Upper lobe of right lung (tissue), 1 donor: ENCODE results near the gene NHEJ1. TPM values are rescaled to one million over a fixed set of nuclear protein-coding genes. Genes with fewer than 3 reads are reported as not detected.
A peak's percentile ranks its signal among the peaks of the same experiment; 100 is the strongest.

ENCODE experiments used
- ATAC-seq: fragments of 200-7000 bp; cut with Tn5 transposase; one replicate; pipeline ENCODE4 v1.9.1; 2020; ENCODE audit warnings: mild to moderate bottlenecking, moderate library complexity
- DNase-seq: peaks from one replicate; pipeline ENCODE4 v3.0.0-alpha.2; 2020
- H3K27ac ChIP-seq: fragments of 200-600 bp; one replicate; pipeline ENCODE4 v1.8.0; 2022
- H3K27me3 ChIP-seq: fragments of 200-600 bp; one replicate; pipeline ENCODE4 v1.8.0; 2022; ENCODE audit warnings: mild to moderate bottlenecking
- H3K36me3 ChIP-seq: fragments of 200-600 bp; one replicate; pipeline ENCODE4 v1.8.0; 2022
- H3K4me1 ChIP-seq: fragments of 200-600 bp; one replicate; pipeline ENCODE4 v1.8.0; 2022
- H3K4me3 ChIP-seq: fragments of 200-600 bp; one replicate; pipeline ENCODE4 v1.8.0; 2022; ENCODE audit warnings: mild to moderate bottlenecking
- H3K9me3 ChIP-seq: fragments of 200-600 bp; one replicate; pipeline ENCODE4 v1.8.0; 2022
- CTCF ChIP-seq: fragments of 200-600 bp; IDR thresholded peaks from one replicate; pipeline ENCODE4 v1.8.0; 2022; ENCODE audit warnings: antibody characterized with exemption
- intact Hi-C: fragments of 100-400 bp; cut with DNase I; formaldehyde crosslinking; loops from one replicate; pipeline ENCODE4 v1.11.0; 2022
- total RNA-seq: library from RNA; stranded (reverse); fragmentation: NEBNext Ultra II Directional; extraction: Animal tissue kit (Norgen Biotek cat#: 25700); gene quantifications from one replicate; pipeline ENCODE4 v1.2.1, GENCODE V29; 2021
- donor health status: DM: no; HTN: yes; CAD: no; lungs with severe emphysema.

Gene NHEJ1
- total RNA-seq, 1 donor from 2014 or later, result 14.3 TPM

GRCh38 chr2:219171231-219171651 lies 10.6 kb upstream of the NHEJ1 start:
- Histone ChIP-seq H3K4me3 (no peak overlapping the region), H3K36me3 (peaks cover 38% of the 10 kb centered on the region), H3K27me3 (no peaks in the 10 kb centered on the region), H3K27ac (no peak overlapping the region), H3K9me3 (no peaks in the 10 kb centered on the region), H3K4me1 (peaks cover 25% of the 10 kb centered on the region)
- intact Hi-C loops, result loop anchor here (10.0 kb wide), 1 partner anchor 54 kb away; the partner anchor contains the start of genes ANKZF1 and ATG9A
- DNase-seq (no peak), ATAC-seq (peak; percentile 71)
- peak; percentile 71 for TF ChIP-seq CTCF

- ATAC-seq (no peak), DNase-seq (no peak)
- intact Hi-C loops, result loop anchor here (10.0 kb wide), 1 partner anchor 55 kb away; the partner anchor contains the start of genes ANKZF1 and ATG9A
- Histone ChIP-seq H3K27me3 (no peaks in the 10 kb centered on the region), H3K4me3 (no peak within 1 kb of the TSS), H3K4me1 (peaks cover 15% of the 10 kb centered on the region), H3K36me3 (peaks cover 32% of the 10 kb centered on the region), H3K9me3 (no peaks in the 10 kb centered on the region), H3K27ac (no peak within 1 kb of the TSS)
- no peak for TF ChIP-seq CTCF
Measured at GRCh38 chr2:219169930-219170654, 9.5 kb upstream of the NHEJ1 start, which contains the start of gene SLC23A3. Gene SLC23A3 (minus strand): TSS chr2:219170029. CDS start chr2:219169984, 45 bp downstream.

- peaks cover 10% of the 10 kb centered on the region for H3K4me1 ChIP-seq
- intact Hi-C loops, result no loop called here
- no peak for DNase-seq
- peaks cover 20% of the 10 kb centered on the region for H3K36me3 ChIP-seq
- no peak overlapping the region for H3K27ac ChIP-seq
- no peaks in the 10 kb centered on the region for H3K9me3 ChIP-seq
- ATAC-seq, result no peak
- H3K27me3 ChIP-seq, result no peaks in the 10 kb centered on the region
- TF ChIP-seq CTCF, result no peak
- no peak overlapping the region for H3K4me3 ChIP-seq
Measured at GRCh38 chr2:219168932-219169331, 8.3 kb upstream of the NHEJ1 start.

- Histone ChIP-seq H3K4me1 (peaks cover 10% of the 10 kb centered on the region), H3K27ac (no peak overlapping the region), H3K4me3 (no peak overlapping the region), H3K9me3 (no peaks in the 10 kb centered on the region), H3K27me3 (no peaks in the 10 kb centered on the region), H3K36me3 (peaks cover 16% of the 10 kb centered on the region)
- intact Hi-C loops, result no loop called here
- no peak for TF ChIP-seq CTCF
- DNase-seq (no peak), ATAC-seq (no peak)
Measured at GRCh38 chr2:219168526-219168925, 7.9 kb upstream of the NHEJ1 start.

- Histone ChIP-seq H3K4me1 (peaks cover 10% of the 10 kb centered on the region), H3K4me3 (no peak overlapping the region), H3K27me3 (no peaks in the 10 kb centered on the region), H3K27ac (no peak overlapping the region), H3K9me3 (no peaks in the 10 kb centered on the region), H3K36me3 (peaks cover 11% of the 10 kb centered on the region)
- intact Hi-C loops, result no loop called here
- no peak for DNase-seq
- ATAC-seq, result no peak
- TF ChIP-seq CTCF, result no peak
Measured at GRCh38 chr2:219167997-219168396, 7.4 kb upstream of the NHEJ1 start.
